ENCODE data around the gene KRT17.
"Not testable (repeated sequence)": the region's sequence is repeated elsewhere in the genome, so short reads cannot be mapped to it uniquely, and the experiment has no call there.

KRT17 gene

GRCh38 chr17:41621435-41621817, 2.9 kb downstream of the KRT17 start:
- CTCF ChIA-PET = interaction anchor here (1.5 to 1.6 kb wide), 2 partner anchors 19 to 73 kb away, joined by 3 to 6 read pairs; no protein-coding TSS in a partner anchor

GRCh38 chr17:41620583-41621434, 3.6 kb downstream of the KRT17 start:
- Histone ChIP-seq H3K4me1 (ENCODE audit: control extremely low read depth in 1 of 4, control insufficient read depth in 4 of 4, insufficient read depth in 4 of 4, low read length in 3 of 4) (no peaks in the 10 kb centered on the region), H3K27ac (ENCODE audit: insufficient read depth in 1 of 2, low read depth in 1 of 2, low read length in 2 of 2, poor library complexity in 1 of 2, severe bottlenecking in 2 of 2) (no peak overlapping the region), H3K36me3 (ENCODE audit: control insufficient read depth in 4 of 4, insufficient read depth in 4 of 4, low read length in 3 of 4) (no peaks in the 10 kb centered on the region), H3K4me3 (ENCODE audit: control insufficient read depth in 1 of 7, extremely low read depth in 1 of 7, insufficient read depth in 4 of 7, low read depth in 2 of 7, low read length in 6 of 7) (no peak overlapping the region), H3K27me3 (replicated peaks in 2 of 5; ENCODE audit: control insufficient read depth in 4 of 5, insufficient read depth in 5 of 5, low read length in 4 of 5) (peaks cover 0 to 2% (median 0%) of the 10 kb centered on the region in 5 experiments), H3K9me3 (ENCODE audit: control extremely low read depth in 1 of 5, control insufficient read depth in 4 of 5, insufficient read depth in 2 of 5, low read depth in 1 of 5, low read length in 4 of 5) (no peaks in the 10 kb centered on the region)
- 92% methylated on average over 19 of the region's 21 CpGs for WGBS (ENCODE audit: insufficient coverage)
- no peak for DNase-seq
- CTCF ChIA-PET = interaction anchor here (0.5 to 1.6 kb wide), 3 partner anchors 18 to 72 kb away, joined by 3 to 6 read pairs (median 4); no protein-coding TSS in a partner anchor
- POLR2A ChIA-PET = no interaction called here

More at GRCh38 chr17:41621435-41621817, 2.9 kb downstream of the KRT17 start:
- H3K9me3 ChIP-seq (ENCODE audit: control extremely low read depth in 1 of 5, control insufficient read depth in 4 of 5, insufficient read depth in 2 of 5, low read depth in 1 of 5, low read length in 4 of 5); DNase-seq; H3K4me3 ChIP-seq (ENCODE audit: control insufficient read depth in 1 of 7, extremely low read depth in 1 of 7, insufficient read depth in 4 of 7, low read depth in 2 of 7, low read length in 6 of 7); H3K4me1 ChIP-seq (ENCODE audit: control extremely low read depth in 1 of 4, control insufficient read depth in 4 of 4, insufficient read depth in 4 of 4, low read length in 3 of 4); H3K27me3 ChIP-seq (replicated peaks in 2 of 5; ENCODE audit: control insufficient read depth in 4 of 5, insufficient read depth in 5 of 5, low read length in 4 of 5); POLR2A ChIA-PET; H3K36me3 ChIP-seq (ENCODE audit: control insufficient read depth in 4 of 4, insufficient read depth in 4 of 4, low read length in 3 of 4); H3K27ac ChIP-seq (ENCODE audit: insufficient read depth in 1 of 2, low read depth in 1 of 2, low read length in 2 of 2, poor library complexity in 1 of 2, severe bottlenecking in 2 of 2): not testable (repeated sequence)
- WGBS (ENCODE audit: insufficient coverage) = 97% methylated on average over 7 of the region's 11 CpGs

GRCh38 chr17:41619927-41620582, 4.3 kb downstream of the KRT17 start:
- DNase-seq; H3K27me3 ChIP-seq (replicated peaks in 2 of 5; ENCODE audit: control insufficient read depth in 4 of 5, insufficient read depth in 5 of 5, low read length in 4 of 5); H3K9me3 ChIP-seq (ENCODE audit: control extremely low read depth in 1 of 5, control insufficient read depth in 4 of 5, insufficient read depth in 2 of 5, low read depth in 1 of 5, low read length in 4 of 5); POLR2A ChIA-PET; H3K4me1 ChIP-seq (ENCODE audit: control extremely low read depth in 1 of 4, control insufficient read depth in 4 of 4, insufficient read depth in 4 of 4, low read length in 3 of 4); H3K4me3 ChIP-seq (ENCODE audit: control insufficient read depth in 1 of 7, extremely low read depth in 1 of 7, insufficient read depth in 4 of 7, low read depth in 2 of 7, low read length in 6 of 7); H3K27ac ChIP-seq (ENCODE audit: insufficient read depth in 1 of 2, low read depth in 1 of 2, low read length in 2 of 2, poor library complexity in 1 of 2, severe bottlenecking in 2 of 2); H3K36me3 ChIP-seq (ENCODE audit: control insufficient read depth in 4 of 4, insufficient read depth in 4 of 4, low read length in 3 of 4): not testable (repeated sequence)
- CTCF ChIA-PET = interaction anchor here (0.5 to 1.6 kb wide), 2 partner anchors 30 to 71 kb away, joined by 4 to 6 read pairs; no protein-coding TSS in a partner anchor
- WGBS (ENCODE audit: insufficient coverage) = 91% methylated on average over 6 of the region's 6 CpGs

- no peak overlapping the region for H3K27ac ChIP-seq (ENCODE audit: insufficient read depth in 1 of 2, low read depth in 1 of 2, low read length in 2 of 2, poor library complexity in 1 of 2, severe bottlenecking in 2 of 2)
- H3K9me3 ChIP-seq (ENCODE audit: control extremely low read depth in 1 of 5, control insufficient read depth in 4 of 5, insufficient read depth in 2 of 5, low read depth in 1 of 5, low read length in 4 of 5) = no peaks in the 10 kb centered on the region
- H3K4me3 ChIP-seq (ENCODE audit: control insufficient read depth in 1 of 7, extremely low read depth in 1 of 7, insufficient read depth in 4 of 7, low read depth in 2 of 7, low read length in 6 of 7) = no peak overlapping the region
- H3K27me3 ChIP-seq (replicated peaks in 2 of 5; ENCODE audit: control insufficient read depth in 4 of 5, insufficient read depth in 5 of 5, low read length in 4 of 5) = peaks cover 0 to 3% (median 0%) of the 10 kb centered on the region in 5 experiments
- H3K36me3 ChIP-seq (ENCODE audit: control insufficient read depth in 4 of 4, insufficient read depth in 4 of 4, low read length in 3 of 4) = no peaks in the 10 kb centered on the region
- ChIA-PET POLR2A (no interaction called here), CTCF (interaction anchor here (0.9 kb wide), 1 partner anchor 124 kb away, joined by 3 read pairs; no protein-coding TSS in a partner anchor)
- no peak for DNase-seq
- 91% methylated on average over 9 of the region's 20 CpGs for WGBS (ENCODE audit: insufficient coverage)
- H3K4me1 ChIP-seq (ENCODE audit: control extremely low read depth in 1 of 4, control insufficient read depth in 4 of 4, insufficient read depth in 4 of 4, low read length in 3 of 4) = no peaks in the 10 kb centered on the region
These were observed 5.1 kb downstream of the KRT17 start for GRCh38 chr17:41619036-41619926.

- CTCF ChIA-PET = interaction anchor here (0.9 kb wide), 1 partner anchor 123 kb away, joined by 3 read pairs; no protein-coding TSS in a partner anchor
- WGBS (ENCODE audit: insufficient coverage) = 94% methylated on average over 6 of the region's 13 CpGs
- no peaks in the 10 kb centered on the region for H3K4me1 ChIP-seq (ENCODE audit: control extremely low read depth in 1 of 4, control insufficient read depth in 4 of 4, insufficient read depth in 4 of 4, low read length in 3 of 4)
- H3K4me3 ChIP-seq (ENCODE audit: control insufficient read depth in 1 of 7, extremely low read depth in 1 of 7, insufficient read depth in 4 of 7, low read depth in 2 of 7, low read length in 6 of 7) = no peak overlapping the region
- H3K27me3 ChIP-seq (replicated peaks in 2 of 5; ENCODE audit: control insufficient read depth in 4 of 5, insufficient read depth in 5 of 5, low read length in 4 of 5) = peaks cover 0 to 3% (median 0%) of the 10 kb centered on the region in 5 experiments
- no peak overlapping the region for H3K27ac ChIP-seq (ENCODE audit: insufficient read depth in 1 of 2, low read depth in 1 of 2, low read length in 2 of 2, poor library complexity in 1 of 2, severe bottlenecking in 2 of 2)
- POLR2A ChIA-PET = no interaction called here
- DNase-seq = no peak
- no peaks in the 10 kb centered on the region for H3K36me3 ChIP-seq (ENCODE audit: control insufficient read depth in 4 of 4, insufficient read depth in 4 of 4, low read length in 3 of 4)
- no peaks in the 10 kb centered on the region for H3K9me3 ChIP-seq (ENCODE audit: control extremely low read depth in 1 of 5, control insufficient read depth in 4 of 5, insufficient read depth in 2 of 5, low read depth in 1 of 5, low read length in 4 of 5)
These were observed 5.9 kb downstream of the KRT17 start for GRCh38 chr17:41618341-41619035.

- Histone ChIP-seq H3K36me3 (ENCODE audit: control insufficient read depth in 4 of 4, insufficient read depth in 4 of 4, low read length in 3 of 4) (no peaks in the 10 kb centered on the region), H3K9me3 (ENCODE audit: control extremely low read depth in 1 of 5, control insufficient read depth in 4 of 5, insufficient read depth in 2 of 5, low read depth in 1 of 5, low read length in 4 of 5) (no peaks in the 10 kb centered on the region), H3K4me3 (ENCODE audit: control insufficient read depth in 1 of 7, extremely low read depth in 1 of 7, insufficient read depth in 4 of 7, low read depth in 2 of 7, low read length in 6 of 7) (no peak overlapping the region), H3K27ac (ENCODE audit: insufficient read depth in 1 of 2, low read depth in 1 of 2, low read length in 2 of 2, poor library complexity in 1 of 2, severe bottlenecking in 2 of 2) (no peak overlapping the region), H3K4me1 (ENCODE audit: control extremely low read depth in 1 of 4, control insufficient read depth in 4 of 4, insufficient read depth in 4 of 4, low read length in 3 of 4) (no peaks in the 10 kb centered on the region), H3K27me3 (replicated peaks in 2 of 5; ENCODE audit: control insufficient read depth in 4 of 5, insufficient read depth in 5 of 5, low read length in 4 of 5) (peaks cover 0 to 3% (median 0%) of the 10 kb centered on the region in 5 experiments)
- WGBS (ENCODE audit: insufficient coverage) = 92% methylated on average over 11 of the region's 11 CpGs
- DNase-seq = no peak
- POLR2A ChIA-PET = no interaction called here
- CTCF ChIA-PET = no interaction called here
These were observed 6.7 kb downstream of the KRT17 start for GRCh38 chr17:41617698-41618097.

Measured in common myeloid progenitor, CD34-positive (primary cell).